ENCODE results near the gene ETS1.

The ETS1 gene

GRCh38 chr11:128587415-128587814 lies at the start of gene ETS1:
ETS1 (minus strand) TSS chr11:128587558; CDS start chr11:128573130, 14,428 bp downstream.
- Histone ChIP-seq H3K4me3 (ENCODE audit: low read depth, low read length, poor library complexity, severe bottlenecking) (no peak within 1 kb of the TSS), H3K9me3 (ENCODE audit: low read length) (no peaks in the 10 kb centered on the region), H3K36me3 (ENCODE audit: insufficient read depth, low read length) (no peaks in the 10 kb centered on the region), H3F3A (ENCODE audit: insufficient read depth, low read length) (no peaks in the 10 kb centered on the region), H3K9ac (ENCODE audit: low read length) (no peak within 1 kb of the TSS), H2AFZ (ENCODE audit: low read length) (no peak within 1 kb of the TSS), H3K4me1 (ENCODE audit: insufficient read depth, low read length, severe bottlenecking) (no peaks in the 10 kb centered on the region), H4K20me1 (ENCODE audit: insufficient read depth, low read length) (no peaks in the 10 kb centered on the region), H3K4me2 (ENCODE audit: low read length) (no peak within 1 kb of the TSS), H3K9me2 (ENCODE audit: low read depth, low read length) (no peaks in the 10 kb centered on the region), H3K79me2 (ENCODE audit: insufficient read depth, low read length) (no peaks in the 10 kb centered on the region), H3K27me3 (ENCODE audit: insufficient read depth, low read length) (no peaks in the 10 kb centered on the region), H3K27ac (ENCODE audit: low read depth, low read length, poor library complexity, severe bottlenecking) (no peak within 1 kb of the TSS)
- TF ChIP-seq EZH2 (IDR thresholded peaks at IDR 0.05; ENCODE audit: borderline replicate concordance, low read length) = no peak
- TF ChIP-seq, protein P1, sequence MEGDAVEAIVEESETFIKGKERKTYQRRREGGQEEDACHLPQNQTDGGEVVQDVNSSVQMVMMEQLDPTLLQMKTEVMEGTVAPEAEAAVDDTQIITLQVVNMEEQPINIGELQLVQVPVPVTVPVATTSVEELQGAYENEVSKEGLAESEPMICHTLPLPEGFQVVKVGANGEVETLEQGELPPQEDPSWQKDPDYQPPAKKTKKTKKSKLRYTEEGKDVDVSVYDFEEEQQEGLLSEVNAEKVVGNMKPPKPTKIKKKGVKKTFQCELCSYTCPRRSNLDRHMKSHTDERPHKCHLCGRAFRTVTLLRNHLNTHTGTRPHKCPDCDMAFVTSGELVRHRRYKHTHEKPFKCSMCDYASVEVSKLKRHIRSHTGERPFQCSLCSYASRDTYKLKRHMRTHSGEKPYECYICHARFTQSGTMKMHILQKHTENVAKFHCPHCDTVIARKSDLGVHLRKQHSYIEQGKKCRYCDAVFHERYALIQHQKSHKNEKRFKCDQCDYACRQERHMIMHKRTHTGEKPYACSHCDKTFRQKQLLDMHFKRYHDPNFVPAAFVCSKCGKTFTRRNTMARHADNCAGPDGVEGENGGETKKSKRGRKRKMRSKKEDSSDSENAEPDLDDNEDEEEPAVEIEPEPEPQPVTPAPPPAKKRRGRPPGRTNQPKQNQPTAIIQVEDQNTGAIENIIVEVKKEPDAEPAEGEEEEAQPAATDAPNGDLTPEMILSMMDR (IDR thresholded peaks at IDR 0.05; ENCODE audit: low read length) = no peak

GRCh38 chr11:128634395-128634794 lies 47.0 kb upstream of the ETS1 start:
- Histone ChIP-seq H3K36me3 (ENCODE audit: insufficient read depth, low read length) (no peaks in the 10 kb centered on the region), H3K27me3 (ENCODE audit: insufficient read depth, low read length) (no peaks in the 10 kb centered on the region), H3K79me2 (ENCODE audit: insufficient read depth, low read length) (no peaks in the 10 kb centered on the region), H2AFZ (ENCODE audit: low read length) (no peak overlapping the region), H4K20me1 (ENCODE audit: insufficient read depth, low read length) (no peaks in the 10 kb centered on the region), H3K9me3 (ENCODE audit: low read length) (no peaks in the 10 kb centered on the region), H3K9ac (ENCODE audit: low read length) (no peak overlapping the region), H3F3A (ENCODE audit: insufficient read depth, low read length) (no peaks in the 10 kb centered on the region), H3K4me1 (ENCODE audit: insufficient read depth, low read length, severe bottlenecking) (peaks cover 27% of the 10 kb centered on the region), H3K9me2 (ENCODE audit: low read depth, low read length) (no peaks in the 10 kb centered on the region), H3K27ac (ENCODE audit: low read depth, low read length, poor library complexity, severe bottlenecking) (no peak overlapping the region), H3K4me2 (ENCODE audit: low read length) (no peak overlapping the region), H3K4me3 (ENCODE audit: low read depth, low read length, poor library complexity, severe bottlenecking) (no peak overlapping the region)
- TF ChIP-seq, protein P1 (IDR thresholded peaks at IDR 0.05; ENCODE audit: low read length) = no peak
- no peak for TF ChIP-seq EZH2 (IDR thresholded peaks at IDR 0.05; ENCODE audit: borderline replicate concordance, low read length)

- Histone ChIP-seq H3K4me1 (ENCODE audit: insufficient read depth, low read length, severe bottlenecking) (peaks cover 36% of the 10 kb centered on the region), H3K27me3 (ENCODE audit: insufficient read depth, low read length) (no peaks in the 10 kb centered on the region), H3K9ac (ENCODE audit: low read length) (no peak overlapping the region), H3K4me3 (ENCODE audit: low read depth, low read length, poor library complexity, severe bottlenecking) (no peak overlapping the region), H2AFZ (ENCODE audit: low read length) (no peak overlapping the region), H3K27ac (ENCODE audit: low read depth, low read length, poor library complexity, severe bottlenecking) (no peak overlapping the region), H3K36me3 (ENCODE audit: insufficient read depth, low read length) (no peaks in the 10 kb centered on the region), H3K79me2 (ENCODE audit: insufficient read depth, low read length) (no peaks in the 10 kb centered on the region), H4K20me1 (ENCODE audit: insufficient read depth, low read length) (no peaks in the 10 kb centered on the region), H3K9me2 (ENCODE audit: low read depth, low read length) (no peaks in the 10 kb centered on the region), H3F3A (ENCODE audit: insufficient read depth, low read length) (peaks cover 3% of the 10 kb centered on the region; the same call in 1 of the 2 replicates), H3K4me2 (ENCODE audit: low read length) (no peak overlapping the region), H3K9me3 (ENCODE audit: low read length) (no peaks in the 10 kb centered on the region)
- TF ChIP-seq, protein P1 (IDR thresholded peaks at IDR 0.05; ENCODE audit: low read length) = no peak
- no peak for TF ChIP-seq EZH2 (IDR thresholded peaks at IDR 0.05; ENCODE audit: borderline replicate concordance, low read length)
Observed at GRCh38 chr11:128633384-128633965, 46.1 kb upstream of the ETS1 start.

All from OCI-LY1 (cell line).